Measurements from ENCODE around the gene TYW1.
"Not testable (repeated sequence)": the region's sequence is repeated elsewhere in the genome, so short reads cannot be mapped to it uniquely, and the experiment has no call there.

Gene TYW1

DNA sequence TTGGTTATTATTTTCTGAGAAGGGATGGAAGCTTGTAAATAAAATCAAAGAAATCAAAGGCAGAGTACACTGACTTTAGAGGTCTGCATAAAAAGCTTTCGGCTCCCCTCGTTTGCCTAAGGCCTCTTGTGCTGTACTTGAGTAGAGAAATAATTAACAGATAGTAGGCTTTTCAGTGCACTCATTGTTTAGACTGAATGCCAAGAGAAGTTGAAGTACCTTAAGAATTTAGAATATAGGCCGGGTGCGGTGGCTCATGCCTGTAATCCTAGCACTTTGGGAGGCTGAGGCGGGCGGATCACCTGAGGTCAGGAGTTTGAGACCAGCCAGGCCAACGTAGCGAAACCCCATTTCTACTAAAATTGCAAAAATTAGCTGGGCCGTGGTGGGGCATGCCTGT lies 232.4 kb downstream of the TYW1 start:
- H3K27me3 Mint-ChIP-seq, H3K27ac Mint-ChIP-seq, H3K9me3 Mint-ChIP-seq, H3K4me3 Mint-ChIP-seq, H3K4me1 Mint-ChIP-seq, DNase-seq, CTCF ChIA-PET: not testable (repeated sequence)
- peaks cover 18% of the 10 kb centered on the region for H3K36me3 Mint-ChIP-seq

DNA sequence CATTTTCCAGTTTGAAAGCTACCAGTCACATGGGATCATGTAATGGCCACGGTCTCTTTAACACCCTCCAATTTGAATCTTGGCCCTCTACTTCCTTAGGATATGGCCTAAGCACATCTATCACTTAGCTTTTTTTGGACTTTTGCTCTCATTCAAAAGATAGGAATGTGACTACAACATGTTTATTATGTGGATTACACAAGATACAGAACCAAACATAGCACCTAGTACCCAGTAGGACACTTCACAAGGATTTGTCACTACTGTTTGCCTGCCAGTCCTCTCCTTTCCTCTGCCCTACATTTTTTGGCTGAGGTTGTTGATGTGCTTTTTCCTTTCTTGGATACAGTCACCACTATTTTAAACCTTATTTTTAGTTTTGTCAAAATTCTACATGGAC lies 233.4 kb downstream of the TYW1 start:
- H3K4me3 Mint-ChIP-seq, H3K27ac Mint-ChIP-seq, DNase-seq, H3K4me1 Mint-ChIP-seq, H3K27me3 Mint-ChIP-seq, H3K9me3 Mint-ChIP-seq: not testable (repeated sequence)
- CTCF ChIA-PET = interaction anchor here (0.5 kb wide), 1 partner anchor 86 kb away, joined by 3 read pairs; no protein-coding TSS in a partner anchor
- H3K36me3 Mint-ChIP-seq = peaks cover 14% of the 10 kb centered on the region

DNA sequence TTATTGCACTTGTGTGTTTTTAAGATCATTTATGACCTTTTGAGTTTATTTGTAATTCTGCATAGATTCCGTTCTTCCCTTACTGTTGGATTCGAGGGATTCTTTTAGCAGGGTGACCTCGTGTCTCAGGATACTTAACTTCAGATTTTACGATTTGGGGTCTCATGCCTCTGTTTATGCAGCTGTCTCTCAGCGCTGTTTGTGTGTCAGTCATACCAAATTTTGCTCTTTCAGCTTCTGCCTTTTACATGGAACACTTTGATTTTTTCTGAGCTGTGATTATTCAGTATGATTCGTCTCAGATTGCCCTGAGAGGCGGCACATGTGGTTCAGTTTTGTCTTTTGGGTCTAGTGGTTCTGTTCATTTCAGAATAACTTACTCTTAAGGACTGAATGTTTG lies 236.9 kb downstream of the TYW1 start:
- CTCF ChIA-PET, H3K4me1 Mint-ChIP-seq, DNase-seq, H3K27me3 Mint-ChIP-seq, H3K36me3 Mint-ChIP-seq, H3K27ac Mint-ChIP-seq, H3K4me3 Mint-ChIP-seq, H3K9me3 Mint-ChIP-seq: not testable (repeated sequence)

DNA sequence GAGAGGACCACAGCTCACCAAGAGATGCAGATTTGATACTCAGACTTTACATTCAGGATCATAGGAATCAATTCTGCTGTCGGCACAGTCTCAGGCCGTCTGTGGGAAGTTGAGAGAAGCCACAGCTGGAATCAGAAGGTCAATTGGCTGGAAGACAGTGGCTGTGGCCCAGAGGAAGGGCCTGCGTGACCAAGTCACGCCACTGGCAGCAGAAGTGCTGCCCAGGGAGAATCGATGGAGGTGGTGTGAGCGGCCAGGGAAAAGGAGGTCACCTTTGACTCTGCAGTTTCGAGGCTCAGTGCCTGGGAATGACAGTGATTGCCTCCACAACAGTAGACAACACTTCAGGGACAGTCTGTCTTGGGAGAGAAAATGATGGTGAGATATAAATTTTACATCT lies 239.6 kb downstream of the TYW1 start:
- CTCF ChIA-PET = not testable (repeated sequence)

DNA sequence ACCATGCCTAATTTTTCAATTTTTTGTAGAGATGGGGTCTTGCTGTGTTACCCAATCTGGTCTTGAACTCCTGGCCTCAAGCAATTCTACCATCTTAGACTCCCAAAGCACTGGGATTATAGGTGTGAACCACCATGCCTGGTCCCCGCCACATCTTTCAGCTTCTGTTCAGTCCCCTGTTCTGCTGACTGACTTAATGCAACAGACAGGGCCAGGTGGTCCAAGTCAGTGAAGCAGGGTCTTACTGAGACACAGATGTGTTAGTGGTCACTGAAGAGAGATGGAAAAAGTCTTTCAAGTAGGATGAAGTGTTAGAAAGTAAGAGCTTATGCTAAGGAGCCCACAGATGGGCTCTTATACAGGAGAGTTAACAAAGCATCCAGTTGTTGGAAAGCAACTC lies 246.2 kb downstream of the TYW1 start:
- H3K27ac Mint-ChIP-seq = not testable (repeated sequence)

More for the DNA sequence above, 239.6 kb downstream of the TYW1 start:
- not testable (repeated sequence) for H3K4me3 Mint-ChIP-seq, H3K9me3 Mint-ChIP-seq, H3K27ac Mint-ChIP-seq, DNase-seq, H3K27me3 Mint-ChIP-seq, H3K4me1 Mint-ChIP-seq, H3K36me3 Mint-ChIP-seq

DNA sequence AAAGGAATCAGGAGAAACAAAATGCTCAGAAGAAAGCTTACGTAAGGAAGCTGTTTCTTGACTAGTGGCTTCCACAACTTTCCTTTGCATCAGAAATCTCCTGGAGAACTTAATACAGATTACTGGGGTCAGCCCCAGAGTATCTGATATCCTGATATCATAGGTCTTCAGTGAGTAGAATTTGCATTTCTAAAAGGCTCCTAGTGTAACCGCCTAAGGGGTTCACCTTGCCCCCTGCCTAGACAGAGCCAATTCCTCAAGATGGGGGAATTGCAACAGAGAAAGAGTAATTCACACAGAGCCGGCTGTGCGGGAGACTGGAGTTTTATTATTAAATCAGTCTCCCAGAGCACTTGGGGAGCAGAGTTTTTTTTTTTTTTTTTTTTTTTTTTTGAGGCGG lies 251.7 kb downstream of the TYW1 start:
- H3K27me3 Mint-ChIP-seq, H3K36me3 Mint-ChIP-seq, DNase-seq, H3K4me3 Mint-ChIP-seq, CTCF ChIA-PET, H3K4me1 Mint-ChIP-seq, H3K27ac Mint-ChIP-seq: not testable (repeated sequence)
- H3K9me3 Mint-ChIP-seq = peaks cover 16% of the 10 kb centered on the region

More for the DNA sequence above, 246.2 kb downstream of the TYW1 start:
- H3K27me3 Mint-ChIP-seq, H3K4me1 Mint-ChIP-seq, CTCF ChIA-PET, H3K36me3 Mint-ChIP-seq, H3K4me3 Mint-ChIP-seq, DNase-seq, H3K9me3 Mint-ChIP-seq: not testable (repeated sequence)

DNA sequence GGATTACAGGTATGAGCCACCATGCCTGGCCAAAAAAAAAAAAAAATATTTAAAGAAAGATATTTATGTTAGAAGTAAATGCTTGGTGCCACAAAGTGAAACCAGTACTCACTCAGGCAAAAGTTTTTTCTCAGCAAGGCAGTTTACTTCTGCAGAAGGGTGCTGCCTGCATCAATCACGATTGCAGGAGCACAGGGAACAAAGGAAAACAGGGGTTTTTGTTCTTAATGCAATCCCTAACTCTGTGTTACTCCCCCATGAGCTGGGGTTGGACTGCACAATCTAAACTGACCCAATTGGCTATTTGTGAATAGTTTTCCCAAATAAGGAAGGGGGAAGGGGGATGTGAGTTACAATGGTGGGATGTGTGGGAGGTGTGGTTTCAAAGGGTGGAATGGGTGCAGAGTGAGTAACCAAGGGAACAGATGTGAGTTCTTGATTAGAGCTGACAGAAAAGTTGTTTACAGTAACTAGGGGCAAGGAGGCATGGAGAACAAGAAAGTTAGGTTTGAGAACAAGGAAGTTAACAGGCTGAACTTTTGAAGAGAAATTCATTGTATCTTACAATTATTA lies 255.4 kb downstream of the TYW1 start:
- H3K27me3 Mint-ChIP-seq = no peaks in the 10 kb centered on the region
- peaks cover 7% of the 10 kb centered on the region for H3K36me3 Mint-ChIP-seq
- H3K4me1 Mint-ChIP-seq = no peaks in the 10 kb centered on the region
- DNase-seq = no peak
- CTCF ChIA-PET = no interaction called here
- H3K4me3 Mint-ChIP-seq = no peak overlapping the region
- H3K27ac Mint-ChIP-seq = no peak overlapping the region
- peaks cover 16% of the 10 kb centered on the region for H3K9me3 Mint-ChIP-seq

DNA sequence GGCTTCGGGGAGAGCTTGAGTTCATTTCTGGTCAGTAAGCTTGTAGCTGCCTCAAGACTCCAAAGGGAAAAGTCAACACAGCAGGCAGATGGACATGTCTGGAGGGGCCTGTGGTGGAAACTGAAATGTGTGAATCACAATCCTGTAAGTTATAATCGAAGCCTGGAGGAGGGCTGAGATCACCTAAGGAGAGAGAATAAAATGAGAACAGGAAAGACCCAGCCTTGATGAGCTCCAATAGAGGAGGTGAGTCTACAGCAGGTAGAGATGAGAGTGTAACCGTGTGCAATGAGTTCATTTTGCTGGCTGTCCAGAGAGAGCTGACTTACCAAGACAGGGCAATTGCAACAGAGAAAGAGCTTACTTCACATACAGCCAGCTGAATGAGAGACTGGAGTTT lies 258.4 kb downstream of the TYW1 start:
- CTCF ChIA-PET, H3K27ac Mint-ChIP-seq, H3K4me1 Mint-ChIP-seq, H3K4me3 Mint-ChIP-seq, H3K9me3 Mint-ChIP-seq, H3K27me3 Mint-ChIP-seq, DNase-seq, H3K36me3 Mint-ChIP-seq: not testable (repeated sequence)

DNA sequence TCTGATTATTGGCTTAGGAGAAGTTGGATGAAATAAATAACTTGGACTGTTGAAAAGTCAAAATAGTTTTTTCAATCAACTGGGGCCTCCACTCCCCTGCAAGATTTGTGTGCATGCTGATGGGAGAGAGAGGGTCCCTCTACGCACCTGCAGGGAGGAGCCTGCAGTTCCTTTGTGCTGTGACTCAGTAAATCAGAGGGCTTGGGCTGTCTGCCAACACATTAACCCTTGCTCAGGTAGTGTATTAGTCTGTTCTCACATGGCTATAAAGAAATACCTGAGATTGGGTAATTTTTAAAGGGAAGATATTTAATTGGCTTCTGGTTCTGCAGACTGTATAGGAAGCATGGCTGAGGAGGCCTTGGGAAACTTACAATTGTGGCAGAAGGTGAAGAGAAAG lies 261.1 kb downstream of the TYW1 start:
- H3K36me3 Mint-ChIP-seq, CTCF ChIA-PET, DNase-seq, H3K9me3 Mint-ChIP-seq, H3K4me3 Mint-ChIP-seq, H3K27me3 Mint-ChIP-seq, H3K4me1 Mint-ChIP-seq, H3K27ac Mint-ChIP-seq: not testable (repeated sequence)

DNA sequence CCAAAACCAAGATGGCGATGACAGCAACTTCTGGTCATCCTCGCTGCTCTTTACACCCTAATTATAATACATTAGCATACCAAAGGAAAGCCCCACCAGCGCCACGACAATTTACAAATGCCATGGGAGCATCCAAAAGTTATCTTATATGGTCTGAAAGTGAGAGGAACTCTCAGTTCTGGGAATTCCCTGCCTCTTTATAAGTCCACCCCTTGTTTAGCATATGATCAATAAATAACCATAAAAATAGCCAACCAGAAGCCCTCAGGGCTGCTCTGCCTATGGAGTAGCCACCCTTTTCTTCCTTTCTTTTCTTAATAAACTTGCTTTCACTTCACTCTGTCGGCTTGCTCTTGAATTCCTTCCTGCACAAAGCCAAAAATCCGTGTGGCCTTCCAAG lies 262.7 kb downstream of the TYW1 start:
- H3K27me3 Mint-ChIP-seq, DNase-seq, H3K27ac Mint-ChIP-seq, H3K4me3 Mint-ChIP-seq, CTCF ChIA-PET, H3K9me3 Mint-ChIP-seq, H3K36me3 Mint-ChIP-seq, H3K4me1 Mint-ChIP-seq: not testable (repeated sequence)

DNA sequence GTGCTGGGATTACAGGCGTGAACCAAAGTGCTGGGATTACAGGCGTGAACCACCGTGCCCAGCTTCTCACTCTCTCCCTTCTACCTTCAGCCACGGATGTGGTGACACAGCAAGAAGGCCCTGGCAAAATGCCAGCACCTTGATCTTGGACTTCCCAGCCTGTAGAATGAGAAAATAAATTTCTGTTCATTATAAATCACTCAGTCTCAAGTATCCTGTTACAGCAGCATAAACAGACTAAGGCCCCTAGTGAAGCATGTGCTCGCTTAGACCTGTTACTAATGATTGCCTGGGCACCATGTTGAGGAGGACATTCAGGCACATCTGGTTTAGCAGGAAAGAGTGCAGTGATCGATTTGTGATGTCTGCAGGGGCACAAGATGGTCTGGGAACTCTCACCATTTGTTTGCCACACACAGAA lies 263.5 kb downstream of the TYW1 start:
- H3K27me3 Mint-ChIP-seq, H3K4me3 Mint-ChIP-seq, H3K9me3 Mint-ChIP-seq, DNase-seq, CTCF ChIA-PET, H3K36me3 Mint-ChIP-seq, H3K4me1 Mint-ChIP-seq, H3K27ac Mint-ChIP-seq: not testable (repeated sequence)

DNA sequence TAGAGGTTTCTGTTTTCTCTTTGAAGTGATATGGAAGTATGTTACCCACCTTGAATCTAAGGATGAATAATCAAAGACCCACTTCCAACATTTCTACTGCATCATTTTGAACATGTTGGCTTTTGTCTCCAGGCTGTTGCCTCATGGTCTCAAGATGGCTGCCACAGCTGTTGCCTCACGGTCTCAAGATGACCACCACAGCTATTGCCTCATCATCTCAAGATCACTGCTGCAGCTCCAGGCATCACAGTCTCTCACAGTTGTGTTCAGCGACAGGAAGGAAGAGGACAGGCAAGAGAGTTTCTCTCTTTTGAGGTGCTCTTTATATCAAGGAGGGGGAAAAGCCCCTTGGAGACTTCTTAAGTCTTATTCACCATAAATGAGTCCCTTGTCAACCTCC lies 267.4 kb downstream of the TYW1 start:
- H3K4me3 Mint-ChIP-seq, DNase-seq, H3K27me3 Mint-ChIP-seq, H3K9me3 Mint-ChIP-seq, CTCF ChIA-PET, H3K27ac Mint-ChIP-seq, H3K36me3 Mint-ChIP-seq, H3K4me1 Mint-ChIP-seq: not testable (repeated sequence)

DNA sequence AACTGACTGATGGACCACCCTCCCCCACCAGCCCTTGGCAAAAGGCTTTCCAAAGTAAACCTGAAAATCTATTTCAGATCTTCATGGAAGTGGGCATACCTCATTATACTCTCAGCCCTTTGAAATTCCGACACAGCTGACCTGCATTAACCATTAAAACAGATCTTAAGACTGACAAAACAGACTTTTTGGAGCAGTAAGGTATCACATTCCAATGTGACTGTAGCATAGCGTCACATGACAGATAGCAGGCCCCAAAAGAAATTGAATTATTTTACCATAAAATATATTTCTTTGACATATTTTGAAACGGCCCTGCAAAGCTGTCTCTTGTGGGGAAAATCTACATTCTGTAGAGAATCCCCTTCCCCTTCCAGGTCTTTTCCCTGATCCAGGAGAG lies 269.4 kb downstream of the TYW1 start:
- H3K9me3 Mint-ChIP-seq, H3K4me3 Mint-ChIP-seq, H3K36me3 Mint-ChIP-seq, DNase-seq, H3K27me3 Mint-ChIP-seq, H3K27ac Mint-ChIP-seq, CTCF ChIA-PET, H3K4me1 Mint-ChIP-seq: not testable (repeated sequence)

DNA sequence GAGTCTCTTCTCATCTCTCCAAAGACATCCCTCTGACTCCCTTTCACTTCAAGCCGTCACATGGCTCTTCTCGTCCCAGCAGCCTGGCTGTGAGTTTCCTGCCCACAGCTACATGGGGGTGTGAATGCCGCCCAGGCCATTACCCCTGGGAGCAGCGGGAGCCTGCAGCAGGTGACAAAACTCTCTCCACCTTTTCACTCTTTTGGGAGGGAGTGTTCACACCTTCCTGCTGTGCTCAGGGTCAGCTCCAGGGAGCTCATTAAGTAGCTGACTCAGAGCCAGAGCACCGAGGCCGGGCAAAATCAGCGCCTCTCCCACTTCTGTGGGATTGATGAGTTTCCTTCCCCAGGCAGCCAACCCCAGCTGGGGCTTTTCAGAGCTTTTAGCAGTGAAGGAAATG lies 271.3 kb downstream of the TYW1 start:
- Mint-ChIP-seq H3K27ac (no peak overlapping the region), H3K9me3 (no peaks in the 10 kb centered on the region), H3K27me3 (no peaks in the 10 kb centered on the region), H3K36me3 (peaks cover 4% of the 10 kb centered on the region), H3K4me1 (peaks cover 2% of the 10 kb centered on the region), H3K4me3 (no peak overlapping the region)
- CTCF ChIA-PET = no interaction called here
- DNase-seq = no peak

DNA sequence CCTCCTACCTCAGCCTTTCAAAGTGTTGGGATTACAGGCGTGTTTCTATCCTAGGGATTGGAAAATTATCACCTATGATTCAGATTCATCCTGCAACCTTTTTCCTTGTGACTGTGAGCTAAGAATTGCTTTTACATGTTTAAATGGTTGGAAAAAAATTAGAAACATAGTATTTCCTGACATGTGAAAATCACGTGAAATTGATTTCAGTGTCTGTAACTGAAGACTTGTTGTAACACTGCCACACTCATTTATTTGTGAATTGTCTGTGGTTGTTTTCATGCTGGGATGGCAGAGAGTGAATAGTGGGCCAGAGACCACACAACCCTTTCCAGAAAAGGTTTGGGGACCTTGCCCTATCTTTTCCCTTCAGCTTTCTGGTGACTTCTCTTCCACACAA lies 273.3 kb downstream of the TYW1 start:
- H3K27ac Mint-ChIP-seq, H3K4me3 Mint-ChIP-seq, H3K36me3 Mint-ChIP-seq, H3K9me3 Mint-ChIP-seq, H3K27me3 Mint-ChIP-seq, DNase-seq, H3K4me1 Mint-ChIP-seq, CTCF ChIA-PET: not testable (repeated sequence)

All from activated naive CD4-positive, alpha-beta T cell treated with anti-CD3 and anti-CD28 coated beads, Interleukin-2, amount 10 ng/mL, durations not matched to agents 7 days and 5 days (primary cell).